NK-92 (cell line): Measurements from ENCODE around the gene PRPF40B.
"Not testable (repeated sequence)": the region's sequence is repeated elsewhere in the genome, so short reads cannot be mapped to it uniquely, and the experiment has no call there.

Experiments
- DNase-seq: peaks from one replicate; lab custom pipeline; 2025; ENCODE audit not compliant: unreplicated experiment; lab: John Stamatoyannopoulos, UW

The PRPF40B gene

GRCh38 chr12:49609059-49609874, 14.1 kb upstream of the PRPF40B start:
- DNase-seq, result no peak

- no peak for DNase-seq
Measured at GRCh38 chr12:49609875-49610154, 13.5 kb upstream of the PRPF40B start.

GRCh38 chr12:49610785-49611184, 12.6 kb upstream of the PRPF40B start:
- not testable (repeated sequence) for DNase-seq

- no peak for DNase-seq
Measured at GRCh38 chr12:49612210-49612609, 11.2 kb upstream of the PRPF40B start.

- DNase-seq, result no peak
Measured at GRCh38 chr12:49615725-49616124, 7.6 kb upstream of the PRPF40B start.

- DNase-seq, result no peak
Measured at GRCh38 chr12:49616533-49617219, 6.7 kb upstream of the PRPF40B start.

GRCh38 chr12:49618576-49618975, 4.8 kb upstream of the PRPF40B start:
- DNase-seq, result no peak

GRCh38 chr12:49619286-49619685, 4.1 kb upstream of the PRPF40B start:
- DNase-seq, result no peak

- DNase-seq, result no peak
Measured at GRCh38 chr12:49621651-49622500, 1.5 kb upstream of the PRPF40B start.

- no peak for DNase-seq
Measured at GRCh38 chr12:49622501-49623141, 740 bp upstream of the PRPF40B start.

GRCh38 chr12:49624921-49625577, 1.7 kb downstream of the PRPF40B start:
- DNase-seq, result no peak

- DNase-seq, result no peak
Measured at GRCh38 chr12:49626169-49626835, 2.9 kb downstream of the PRPF40B start.

GRCh38 chr12:49626836-49627235, 3.5 kb downstream of the PRPF40B start:
- DNase-seq, result no peak

GRCh38 chr12:49627752-49628360, 4.5 kb downstream of the PRPF40B start:
- no peak for DNase-seq

- DNase-seq, result no peak
Measured at GRCh38 chr12:49631336-49631907, 8.1 kb downstream of the PRPF40B start.

- DNase-seq, result no peak
Measured at GRCh38 chr12:49632401-49632800, 9.0 kb downstream of the PRPF40B start.

- DNase-seq, result no peak
Measured at GRCh38 chr12:49632986-49633702, 9.8 kb downstream of the PRPF40B start.

- no peak for DNase-seq
Measured at GRCh38 chr12:49633703-49634345, 10.5 kb downstream of the PRPF40B start.
